Right kidney (tissue), 1 donor: ENCODE data around the gene SEMA6A.

ENCODE experiments used
- DNase-seq: peaks from one replicate; pipeline ENCODE4 v3.0.0-alpha.2; 2016

The SEMA6A gene

GRCh38 chr5:116577064-116577788 is 2.6 kb upstream of the SEMA6A start:
- DNase-seq, result no peak

GRCh38 chr5:116576053-116576713 is 1.6 kb upstream of the SEMA6A start:
- peak; percentile 73 for DNase-seq

GRCh38 chr5:116575326-116576052 is 866 bp upstream of the SEMA6A start:
- DNase-seq, result peak; percentile 89

- DNase-seq, result peak; percentile 87
Measured at GRCh38 chr5:116573702-116574366, 789 bp downstream of the SEMA6A start.

- DNase-seq, result peak; percentile 88
Measured at GRCh38 chr5:116573279-116573701, 1.3 kb downstream of the SEMA6A start.

- DNase-seq, result peak; percentile 85
Measured at GRCh38 chr5:116572350-116573278, 2.0 kb downstream of the SEMA6A start.

GRCh38 chr5:116571568-116572349 is 2.9 kb downstream of the SEMA6A start:
- DNase-seq, result no peak

GRCh38 chr5:116569999-116570398 is 4.6 kb downstream of the SEMA6A start:
- no peak for DNase-seq

GRCh38 chr5:116567106-116567505 is 7.5 kb downstream of the SEMA6A start:
- DNase-seq, result no peak

- no peak for DNase-seq
Measured at GRCh38 chr5:116566251-116566650, 8.4 kb downstream of the SEMA6A start.

GRCh38 chr5:116564756-116565490 is 9.7 kb downstream of the SEMA6A start:
- no peak for DNase-seq

- no peak for DNase-seq
Measured at GRCh38 chr5:116564312-116564711, 10.3 kb downstream of the SEMA6A start.

- no peak for DNase-seq
Measured at GRCh38 chr5:116563736-116564308, 10.8 kb downstream of the SEMA6A start.

- DNase-seq, result no peak
Measured at GRCh38 chr5:116562669-116563068, 12.0 kb downstream of the SEMA6A start.

- no peak for DNase-seq
Measured at GRCh38 chr5:116561658-116562057, 13.0 kb downstream of the SEMA6A start.

GRCh38 chr5:116559673-116560164 is 14.9 kb downstream of the SEMA6A start:
- DNase-seq, result no peak

GRCh38 chr5:116559239-116559638 is 15.4 kb downstream of the SEMA6A start:
- no peak for DNase-seq

- no peak for DNase-seq
Measured at GRCh38 chr5:116557669-116558271, 16.9 kb downstream of the SEMA6A start.

- no peak for DNase-seq
Measured at GRCh38 chr5:116554764-116555163, 19.9 kb downstream of the SEMA6A start.
